Activated naive CD8-positive, alpha-beta T cell treated with anti-CD3 and anti-CD28 coated beads, Interleukin-2, amount 50 U/mL, for 24 hours (primary cell): ENCODE data around the gene RPP25L.
A peak's percentile ranks its signal among the peaks of the same experiment; 100 is the strongest.

ENCODE experiments used
- ATAC-seq: fragments of 150-1000 bp; cut with Tn5 transposase; one replicate; pipeline ENCODE4 v1.10.0; 2021
- DNase-seq: peaks from one replicate; pipeline ENCODE4 v3.0.0; 2021
- H3K27ac Mint-ChIP-seq: one replicate; pipeline ENCODE4 v1.8.0; 2021; ENCODE audit warnings: mild to moderate bottlenecking, mixed read lengths
- H3K27me3 Mint-ChIP-seq: one replicate; pipeline ENCODE4 v1.8.0; 2021; ENCODE audit warnings: mixed read lengths
- H3K36me3 Mint-ChIP-seq: one replicate; pipeline ENCODE4 v1.8.0; 2021; ENCODE audit warnings: low read depth, mixed read lengths
- H3K4me1 Mint-ChIP-seq: one replicate; pipeline ENCODE4 v1.8.0; 2021; ENCODE audit warnings: mixed read lengths
- H3K4me3 Mint-ChIP-seq: one replicate; pipeline ENCODE4 v1.8.0; 2021; ENCODE audit warnings: mild to moderate bottlenecking, moderate library complexity, mixed read lengths
- H3K9me3 Mint-ChIP-seq: one replicate; pipeline ENCODE4 v1.8.0; 2021; ENCODE audit warnings: mixed read lengths

RPP25L gene

GRCh38 chr9:34588671-34589635 is 22.9 kb downstream of the RPP25L start:
- ATAC-seq (no peak), DNase-seq (peak; percentile 17)
- Mint-ChIP-seq H3K27me3 (peaks cover 80% of the 10 kb centered on the region), H3K9me3 (no peaks in the 10 kb centered on the region), H3K27ac (no peak overlapping the region), H3K4me1 (peaks cover 23% of the 10 kb centered on the region), H3K36me3 (no peaks in the 10 kb centered on the region), H3K4me3 (peak overlapping the region; percentile 56)

DNA sequence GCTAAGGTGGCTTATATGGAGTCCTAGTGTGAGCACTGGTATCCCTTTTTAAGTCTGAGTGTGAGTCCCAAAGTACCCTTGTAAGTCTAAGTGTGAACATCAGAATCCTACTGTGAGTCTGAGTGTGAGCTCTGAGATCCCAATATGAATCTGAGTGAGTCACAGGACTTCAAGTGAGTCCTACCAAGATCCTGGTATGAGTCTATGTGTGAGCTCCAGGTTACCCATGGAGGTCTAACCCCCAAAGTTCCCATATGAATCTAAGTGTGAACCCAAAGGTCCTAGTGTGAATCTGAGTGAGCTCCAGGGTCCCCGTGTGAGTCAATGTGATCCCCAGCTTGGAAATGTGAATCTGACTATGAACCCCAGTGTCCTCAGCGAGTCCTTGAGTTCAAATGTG is 24.6 kb downstream of the RPP25L start:
- Mint-ChIP-seq H3K27ac (no peak overlapping the region), H3K36me3 (no peaks in the 10 kb centered on the region), H3K9me3 (no peaks in the 10 kb centered on the region), H3K27me3 (peaks cover 72% of the 10 kb centered on the region), H3K4me3 (no peak overlapping the region), H3K4me1 (peaks cover 19% of the 10 kb centered on the region)
- ATAC-seq (no peak), DNase-seq (no peak)

GRCh38 chr9:34585946-34586669 is 25.8 kb downstream of the RPP25L start:
- no peak overlapping the region for H3K27ac Mint-ChIP-seq
- peaks cover 63% of the 10 kb centered on the region for H3K27me3 Mint-ChIP-seq
- ATAC-seq (no peak), DNase-seq (no peak)
- H3K9me3 Mint-ChIP-seq, result no peaks in the 10 kb centered on the region
- no peak overlapping the region for H3K4me3 Mint-ChIP-seq
- H3K4me1 Mint-ChIP-seq, result peaks cover 16% of the 10 kb centered on the region
- H3K36me3 Mint-ChIP-seq, result no peaks in the 10 kb centered on the region

GRCh38 chr9:34584970-34585369 is 26.9 kb downstream of the RPP25L start:
- no peaks in the 10 kb centered on the region for H3K36me3 Mint-ChIP-seq
- H3K4me3 Mint-ChIP-seq, result no peak overlapping the region
- H3K9me3 Mint-ChIP-seq, result no peaks in the 10 kb centered on the region
- ATAC-seq, result no peak
- no peak overlapping the region for H3K27ac Mint-ChIP-seq
- H3K4me1 Mint-ChIP-seq, result peaks cover 5% of the 10 kb centered on the region
- H3K27me3 Mint-ChIP-seq, result peaks cover 64% of the 10 kb centered on the region
- DNase-seq, result no peak

- Mint-ChIP-seq H3K27ac (no peak overlapping the region), H3K4me1 (no peaks in the 10 kb centered on the region), H3K36me3 (no peaks in the 10 kb centered on the region), H3K4me3 (no peak overlapping the region), H3K9me3 (no peaks in the 10 kb centered on the region), H3K27me3 (peaks cover 64% of the 10 kb centered on the region)
- ATAC-seq (no peak), DNase-seq (no peak)
Observed at GRCh38 chr9:34582787-34583186, 29.1 kb downstream of the RPP25L start.

- DNase-seq (no peak), ATAC-seq (no peak)
- Mint-ChIP-seq H3K36me3 (no peaks in the 10 kb centered on the region), H3K9me3 (no peaks in the 10 kb centered on the region), H3K27me3 (peaks cover 60% of the 10 kb centered on the region), H3K4me3 (no peak overlapping the region), H3K27ac (no peak overlapping the region), H3K4me1 (peaks cover 7% of the 10 kb centered on the region)
Observed at GRCh38 chr9:34581318-34581717, 30.6 kb downstream of the RPP25L start.

- DNase-seq (no peak), ATAC-seq (no peak)
- H3K36me3 Mint-ChIP-seq, result no peaks in the 10 kb centered on the region
- no peaks in the 10 kb centered on the region for H3K9me3 Mint-ChIP-seq
- H3K27ac Mint-ChIP-seq, result no peak overlapping the region
- peaks cover 60% of the 10 kb centered on the region for H3K27me3 Mint-ChIP-seq
- H3K4me3 Mint-ChIP-seq, result no peak overlapping the region
- peaks cover 7% of the 10 kb centered on the region for H3K4me1 Mint-ChIP-seq
Observed at GRCh38 chr9:34580358-34580757, 31.5 kb downstream of the RPP25L start.

- Mint-ChIP-seq H3K9me3 (no peaks in the 10 kb centered on the region), H3K27me3 (peaks cover 60% of the 10 kb centered on the region), H3K4me1 (peaks cover 7% of the 10 kb centered on the region), H3K36me3 (no peaks in the 10 kb centered on the region), H3K4me3 (no peak overlapping the region), H3K27ac (no peak overlapping the region)
- ATAC-seq, result no peak
- DNase-seq, result no peak
Observed at GRCh38 chr9:34579808-34580163, 32.1 kb downstream of the RPP25L start.

GRCh38 chr9:34579104-34579807 is 32.6 kb downstream of the RPP25L start:
- DNase-seq (no peak), ATAC-seq (no peak)
- H3K4me3 Mint-ChIP-seq, result no peak overlapping the region
- no peaks in the 10 kb centered on the region for H3K36me3 Mint-ChIP-seq
- no peaks in the 10 kb centered on the region for H3K9me3 Mint-ChIP-seq
- H3K27ac Mint-ChIP-seq, result no peak overlapping the region
- H3K4me1 Mint-ChIP-seq, result peaks cover 7% of the 10 kb centered on the region
- peaks cover 60% of the 10 kb centered on the region for H3K27me3 Mint-ChIP-seq

DNA sequence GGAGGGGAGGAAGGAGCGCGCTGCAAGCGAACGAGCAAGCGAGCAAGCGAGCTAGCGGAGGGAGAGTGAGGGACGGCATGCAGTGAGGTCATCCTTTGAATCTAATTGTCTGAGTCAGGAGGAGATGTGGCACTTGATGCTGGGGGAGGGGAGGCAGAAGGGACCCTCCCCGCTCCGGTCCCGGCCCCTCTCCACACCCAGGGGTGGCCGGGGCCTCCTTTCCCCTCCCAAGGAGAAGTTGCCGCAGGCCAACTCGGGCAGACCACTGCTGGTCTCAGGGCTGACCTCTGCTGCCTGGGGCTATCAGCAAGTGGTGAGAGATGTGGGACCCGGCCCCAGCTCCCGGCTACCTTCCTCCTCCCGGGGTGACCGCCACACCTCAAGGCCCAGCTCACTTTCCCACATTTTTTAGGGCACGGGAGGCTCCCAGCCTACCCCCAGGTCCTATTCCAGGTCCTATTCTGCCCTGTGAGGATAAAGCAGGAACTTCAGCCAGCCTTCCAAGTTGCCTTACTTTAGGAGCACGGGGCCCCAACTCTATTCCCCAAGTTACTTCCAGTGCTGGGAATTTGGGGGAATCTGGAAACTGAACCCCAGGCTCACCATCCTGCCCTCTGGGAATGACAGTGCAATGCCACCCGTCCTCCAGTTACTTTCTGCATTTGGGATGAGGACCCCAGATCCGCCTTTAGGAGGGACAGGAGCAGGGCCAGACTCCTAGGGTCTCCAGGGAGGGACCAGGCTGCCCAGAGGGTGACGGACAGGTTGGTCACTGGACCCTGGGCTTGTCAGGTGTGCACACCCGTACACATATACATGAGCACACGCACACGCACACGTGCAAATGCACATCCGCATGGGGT is 33.4 kb downstream of the RPP25L start:
- Mint-ChIP-seq H3K4me1 (peaks cover 7% of the 10 kb centered on the region), H3K36me3 (no peaks in the 10 kb centered on the region), H3K27ac (no peak overlapping the region), H3K4me3 (no peak overlapping the region), H3K27me3 (peaks cover 62% of the 10 kb centered on the region), H3K9me3 (no peaks in the 10 kb centered on the region)
- DNase-seq (peak; percentile 10), ATAC-seq (peak; percentile 33)

GRCh38 chr9:34577400-34578240 is 34.3 kb downstream of the RPP25L start:
- Mint-ChIP-seq H3K36me3 (no peaks in the 10 kb centered on the region), H3K4me3 (no peak overlapping the region), H3K27ac (no peak overlapping the region), H3K9me3 (no peaks in the 10 kb centered on the region), H3K4me1 (peaks cover 7% of the 10 kb centered on the region), H3K27me3 (peaks cover 60% of the 10 kb centered on the region)
- DNase-seq, result no peak
- ATAC-seq, result peak; percentile 16

GRCh38 chr9:34576597-34577399 is 35.1 kb downstream of the RPP25L start:
- DNase-seq (no peak), ATAC-seq (no peak)
- Mint-ChIP-seq H3K27ac (no peak overlapping the region), H3K9me3 (no peaks in the 10 kb centered on the region), H3K27me3 (peaks cover 57% of the 10 kb centered on the region), H3K36me3 (no peaks in the 10 kb centered on the region), H3K4me3 (no peak overlapping the region), H3K4me1 (peaks cover 7% of the 10 kb centered on the region)
